AG20443 (cell line): Measurements from ENCODE around the gene DEFB131A.
"Not testable (repeated sequence)": the region's sequence is repeated elsewhere in the genome, so short reads cannot be mapped to it uniquely, and the experiment has no call there.

Source experiments
- DNase-seq: peaks from one replicate; pipeline ENCODE4 v3.0.0; 2012; ENCODE audit warnings: low spot score, mixed read lengths

Gene DEFB131A

DNA sequence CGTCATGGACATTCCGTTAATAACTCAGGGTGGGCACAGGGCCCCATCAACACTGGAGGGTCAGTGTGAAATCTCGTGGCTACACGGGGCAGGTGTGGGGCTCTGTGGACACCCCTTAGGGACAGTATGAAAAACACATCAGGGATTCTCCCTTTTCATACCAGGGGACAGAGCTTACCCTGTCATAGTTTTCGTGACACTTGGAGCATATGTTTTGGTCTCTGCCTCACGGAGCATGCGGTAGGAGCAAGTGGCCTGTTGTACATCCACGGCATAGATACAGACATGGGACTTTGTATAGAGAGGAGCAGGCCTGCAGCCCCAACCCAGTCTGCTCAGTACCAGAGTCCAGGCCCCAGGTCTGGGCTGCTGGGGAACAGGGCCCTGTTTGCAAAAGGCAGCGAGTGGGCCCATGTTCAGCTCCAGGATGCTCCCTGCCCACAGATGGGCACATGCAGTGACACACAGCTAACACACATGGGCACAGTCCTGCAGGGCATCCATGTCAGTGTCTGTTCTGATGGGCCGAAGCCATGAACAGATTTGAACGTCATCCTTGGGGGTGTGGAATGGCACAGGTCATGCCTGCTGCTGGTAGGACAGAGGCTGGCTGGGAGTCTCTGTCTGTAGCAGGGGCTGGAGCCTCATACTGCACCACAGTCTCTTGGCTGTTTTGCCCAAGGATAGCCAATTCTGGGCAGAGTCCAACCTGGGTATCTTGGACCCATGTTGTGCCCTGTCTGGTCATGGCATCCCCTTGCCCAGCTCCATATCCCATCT lies 50.2 kb downstream of the DEFB131A start:
- DNase-seq = not testable (repeated sequence)

DNA sequence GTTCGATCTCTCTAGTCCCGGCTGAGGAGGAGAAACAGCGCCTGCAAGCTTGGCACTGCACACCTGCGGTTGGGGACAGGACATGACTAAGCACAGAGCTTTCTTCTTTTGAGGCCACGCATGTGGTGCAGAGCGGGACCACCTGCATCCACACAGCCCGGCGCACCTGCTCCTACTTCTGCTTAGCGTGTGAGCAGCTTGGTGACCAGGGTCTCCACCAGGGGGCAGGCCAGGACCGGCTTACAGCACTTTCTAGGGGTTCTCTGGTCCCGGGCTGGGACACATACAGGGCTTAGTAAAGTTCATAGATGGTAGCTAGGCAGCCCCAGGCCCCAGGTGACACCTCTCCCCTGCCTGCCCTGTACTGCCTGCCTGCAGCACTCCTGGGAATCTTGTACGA lies 51.2 kb downstream of the DEFB131A start:
- DNase-seq = peak; percentile 29

DNA sequence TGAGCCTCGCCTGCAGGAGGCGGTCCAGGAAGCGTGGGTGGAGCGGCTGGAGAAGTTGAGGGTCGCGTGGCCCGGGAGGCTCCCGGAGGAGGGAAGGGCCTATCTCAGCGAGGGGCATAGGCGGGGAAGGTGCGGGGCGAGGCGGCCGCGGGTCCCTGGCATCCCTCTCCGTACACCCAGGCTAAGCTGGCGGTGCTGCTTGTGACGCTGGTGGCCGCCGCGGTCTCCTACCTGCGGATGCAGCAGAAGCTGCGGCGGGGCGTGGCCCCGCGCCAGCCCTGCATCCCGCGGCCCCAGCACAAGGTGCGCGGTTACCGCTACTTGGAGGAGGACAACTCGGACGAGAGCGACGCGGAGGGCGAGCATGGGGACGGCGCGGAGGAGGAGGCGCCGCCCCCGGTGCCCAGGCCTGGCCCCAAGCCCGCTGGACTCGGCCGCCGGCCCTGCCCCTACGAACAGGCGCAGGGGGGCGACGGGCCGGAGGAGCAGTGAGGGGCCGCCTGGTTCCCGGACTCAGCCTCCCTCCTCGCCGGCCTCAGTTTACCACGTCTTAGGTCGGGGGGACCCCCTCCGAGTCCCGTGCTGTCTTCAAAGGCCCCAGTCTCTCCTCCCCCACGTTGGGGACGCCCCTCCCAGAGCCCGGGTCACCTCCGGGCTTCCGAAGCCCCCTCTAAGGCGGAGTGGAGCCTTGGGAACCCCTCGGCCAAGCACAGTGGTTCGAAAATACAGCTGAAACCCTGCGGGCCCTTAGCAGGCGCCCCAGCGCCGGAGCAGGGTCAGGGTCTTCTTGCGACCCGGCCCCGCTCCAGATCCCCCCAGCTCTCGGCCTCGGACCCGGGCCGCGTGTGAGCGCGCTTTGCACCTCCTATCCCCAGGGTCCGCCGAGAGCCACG lies 53.6 kb downstream of the DEFB131A start:
- not testable (repeated sequence) for DNase-seq

DNA sequence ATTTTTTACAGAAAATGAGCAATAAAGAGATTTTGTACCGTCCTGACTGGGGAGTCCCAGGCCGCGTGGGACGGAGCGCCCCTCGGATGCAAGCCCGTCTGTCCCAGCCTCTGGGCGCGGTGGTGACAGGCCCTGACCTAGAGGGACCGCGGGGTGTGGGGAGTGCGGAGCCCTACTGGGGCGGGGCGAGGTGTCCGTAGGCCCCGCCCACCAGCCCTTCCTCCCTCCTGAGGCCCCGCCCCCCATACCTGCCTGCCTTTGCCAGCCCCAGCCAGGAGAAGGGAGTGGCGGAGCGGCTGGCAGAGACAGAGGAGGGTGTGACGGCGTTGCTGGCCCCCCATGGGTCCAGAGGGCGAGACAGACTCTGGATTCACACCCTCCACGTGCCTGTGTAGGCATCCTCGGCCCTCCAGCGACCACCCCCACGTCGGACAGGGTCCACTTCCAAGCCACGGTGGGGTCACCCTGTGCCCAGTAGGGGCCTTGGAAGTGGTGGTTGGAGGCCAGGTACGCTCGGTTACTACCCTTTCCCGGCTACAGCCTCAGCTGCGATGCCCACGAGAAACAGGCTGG lies 54.3 kb downstream of the DEFB131A start:
- DNase-seq = not testable (repeated sequence)

DNA sequence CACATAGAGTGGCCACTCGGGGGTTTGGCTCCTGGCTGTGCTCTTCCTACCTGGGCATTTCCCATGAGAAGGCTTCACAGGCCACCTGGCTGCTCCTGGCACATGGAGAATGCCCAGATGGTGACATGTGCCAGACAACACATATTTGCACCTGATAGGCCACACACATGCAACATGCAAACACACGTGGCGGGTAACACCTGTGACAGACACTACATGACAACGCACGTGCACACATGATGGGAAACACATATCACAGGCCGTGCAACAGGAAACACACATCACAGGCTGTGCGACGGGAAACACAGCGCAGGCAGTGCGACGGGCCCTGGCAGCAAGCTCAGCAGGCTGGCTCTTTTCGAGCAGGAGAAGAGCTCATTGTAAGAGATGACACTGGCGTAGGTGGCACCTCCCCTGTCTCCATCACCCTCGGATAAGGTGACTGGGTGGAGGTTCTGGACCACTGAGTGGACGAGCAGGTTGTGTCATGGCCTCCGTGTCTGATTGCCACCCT lies 55.8 kb downstream of the DEFB131A start:
- DNase-seq = not testable (repeated sequence)
